Measurements from ENCODE around the gene LCE1C. TPM values are rescaled to one million over a fixed set of nuclear protein-coding genes. Genes with fewer than 3 reads are reported as not detected.

Gene LCE1C
- total and polyA plus RNA-seq, 2 of the 8 experiments (the other 6 are each of a cell fraction or from before 2014, with no cell fraction given) = not detected

- H3K18ac ChIP-seq (ENCODE audit: extremely low read depth, low read length) = no peak overlapping the region
- no peak overlapping the region for H4K91ac ChIP-seq (replicated peaks; ENCODE audit: insufficient read length, low read length)
- no peaks in the 10 kb centered on the region for H3K23me2 ChIP-seq (ENCODE audit: low read depth, low read length)
- H2BK5ac ChIP-seq (ENCODE audit: low read depth, low read length) = no peak overlapping the region
- no peak overlapping the region for H3K4me3 ChIP-seq (ENCODE audit: extremely low read depth in 1 of 4, insufficient read depth in 2 of 4, low read depth in 3 of 4, low read length in 4 of 4)
- no peak overlapping the region for H2BK120ac ChIP-seq (replicated peaks; ENCODE audit: low read depth, low read length)
- CTCF ChIA-PET (ENCODE audit: partially characterized antibody) = no interaction called here
- H3K4me2 ChIP-seq (ENCODE audit: insufficient read depth in 1 of 2, low read depth in 2 of 2, low read length in 2 of 2) = no peak overlapping the region
- no peak overlapping the region for H2AK5ac ChIP-seq (ENCODE audit: low read depth, low read length)
- H3K27me3 ChIP-seq (replicated peaks in 1 of 4; ENCODE audit: control insufficient read depth in 3 of 4, extremely low read depth in 1 of 4, insufficient read depth in 3 of 4, low read length in 3 of 4) = no peaks in the 10 kb centered on the region
- H3K9me3 ChIP-seq (ENCODE audit: insufficient read depth in 2 of 2, low read depth in 1 of 2, low read length in 1 of 2) = peaks cover 54 to 80% of the 10 kb centered on the region in 2 experiments
- no peaks in the 10 kb centered on the region for H3K4me1 ChIP-seq (replicated peaks in 1 of 4; ENCODE audit: control insufficient read depth in 3 of 4, insufficient read depth in 4 of 4, low read length in 3 of 4)
- H3K27ac ChIP-seq (ENCODE audit: low read depth, low read length) = no peak overlapping the region
- H4K8ac ChIP-seq (ENCODE audit: extremely low read depth, insufficient read depth, low read length) = no peak overlapping the region
- DNase-seq (ENCODE audit: low read depth in 1 of 2, low spot score in 2 of 2) (no peak), FAIRE-seq (no peak)
- no peak for TF ChIP-seq PHF8 (conservative IDR thresholded peaks at IDR 0.05; ENCODE audit: low read depth, low read length)
- no peak for TF ChIP-seq GABPA (IDR thresholded peaks at IDR 0.05; ENCODE audit: borderline replicate concordance, insufficient read depth, low read length)
- no peak for TF ChIP-seq ZNF274 (IDR thresholded peaks at IDR 0.05; ENCODE audit: borderline replicate concordance, extremely low read depth, low read length)
- TF ChIP-seq RXRA (IDR thresholded peaks at IDR 0.05; ENCODE audit: insufficient read depth, low read depth, low read length) = no peak
- no peak for TF ChIP-seq RAD21 (IDR thresholded peaks at IDR 0.05 in 1 of 2, conservative IDR thresholded peaks at IDR 0.05 in 1 of 2; ENCODE audit: low read depth in 2 of 2, low read length in 2 of 2)
- TF ChIP-seq ATF2 (IDR thresholded peaks at IDR 0.05; ENCODE audit: low read length) = no peak
- TF ChIP-seq EP300 (IDR thresholded peaks at IDR 0.05; ENCODE audit: borderline replicate concordance in 1 of 2, low read depth in 2 of 2, low read length in 2 of 2) = no peak
- no peak overlapping the region for H3K9ac ChIP-seq (replicated peaks in 1 of 4; ENCODE audit: extremely low read depth in 1 of 4, low read depth in 3 of 4, low read length in 3 of 4)
- H2BK12ac ChIP-seq (ENCODE audit: low read depth, low read length) = no peak overlapping the region
- H3K23ac ChIP-seq (ENCODE audit: insufficient read length) = no peak overlapping the region
- no peak overlapping the region for H3K56ac ChIP-seq (replicated peaks; ENCODE audit: insufficient read length, low read depth, low read length)
- H3K36me3 ChIP-seq (ENCODE audit: control insufficient read depth in 2 of 4, insufficient read depth in 4 of 4, low read length in 3 of 4) = no peaks in the 10 kb centered on the region
- H2BK20ac ChIP-seq (ENCODE audit: low read length) = no peak overlapping the region
- no peaks in the 10 kb centered on the region for H3K79me2 ChIP-seq (ENCODE audit: control insufficient read depth in 1 of 2, insufficient read depth in 2 of 2, low read length in 2 of 2)
- H2AFZ ChIP-seq (ENCODE audit: low read length) = no peak overlapping the region
- H3K4ac ChIP-seq (replicated peaks; ENCODE audit: insufficient read length, low read depth, low read length) = no peak overlapping the region
- H2BK15ac ChIP-seq (ENCODE audit: low read length) = no peak overlapping the region
- no peaks in the 10 kb centered on the region for H4K20me1 ChIP-seq (replicated peaks in 1 of 2; ENCODE audit: control insufficient read depth in 1 of 2, insufficient read depth in 2 of 2, low read length in 2 of 2)
- 69% methylated on average over 2 of the region's 2 CpGs; no CpG with 5 or more reads in 1 of the 2 experiments for WGBS, 2 experiments (ENCODE audit: extremely low coverage in 1 of 2, insufficient coverage in 1 of 2, insufficient read length in 1 of 2, insufficient replicate concordance in 2 of 2, low coverage in 1 of 2, low lambda C conversion rate in 2 of 2, missing lambda C conversion rate in 1 of 2)
- POLR2A ChIA-PET (ENCODE audit: partially characterized antibody) = no interaction called here
- no peak overlapping the region for H4K5ac ChIP-seq (ENCODE audit: insufficient read length, low read depth, low read length)
- H3K79me1 ChIP-seq (ENCODE audit: low read depth, low read length) = no peaks in the 10 kb centered on the region
- no peak overlapping the region for H3K14ac ChIP-seq (ENCODE audit: insufficient read length)
Observed at GRCh38 chr1:152811050-152811449, 4.6 kb upstream of the LCE1C start.
